Measurements from ENCODE around the gene ZSWIM3.
A peak's percentile ranks its signal among the peaks of the same experiment; 100 is the strongest.
"Not testable (repeated sequence)": the region's sequence is repeated elsewhere in the genome, so short reads cannot be mapped to it uniquely, and the experiment has no call there.

ZSWIM3 gene

GRCh38 chr20:45890985-45891983 is 33.9 kb downstream of the ZSWIM3 start, which contains the start of the genes CTSA and NEURL2:
Gene CTSA, plus strand, starts transcription at chr20:45891335. Its CDS starts 234 bp downstream, at chr20:45891569.
Gene NEURL2, minus strand, starts transcription at chr20:45891208. Its CDS starts 217 bp downstream, at chr20:45890991.
- peak; percentile 74 for DNase-seq

DNA sequence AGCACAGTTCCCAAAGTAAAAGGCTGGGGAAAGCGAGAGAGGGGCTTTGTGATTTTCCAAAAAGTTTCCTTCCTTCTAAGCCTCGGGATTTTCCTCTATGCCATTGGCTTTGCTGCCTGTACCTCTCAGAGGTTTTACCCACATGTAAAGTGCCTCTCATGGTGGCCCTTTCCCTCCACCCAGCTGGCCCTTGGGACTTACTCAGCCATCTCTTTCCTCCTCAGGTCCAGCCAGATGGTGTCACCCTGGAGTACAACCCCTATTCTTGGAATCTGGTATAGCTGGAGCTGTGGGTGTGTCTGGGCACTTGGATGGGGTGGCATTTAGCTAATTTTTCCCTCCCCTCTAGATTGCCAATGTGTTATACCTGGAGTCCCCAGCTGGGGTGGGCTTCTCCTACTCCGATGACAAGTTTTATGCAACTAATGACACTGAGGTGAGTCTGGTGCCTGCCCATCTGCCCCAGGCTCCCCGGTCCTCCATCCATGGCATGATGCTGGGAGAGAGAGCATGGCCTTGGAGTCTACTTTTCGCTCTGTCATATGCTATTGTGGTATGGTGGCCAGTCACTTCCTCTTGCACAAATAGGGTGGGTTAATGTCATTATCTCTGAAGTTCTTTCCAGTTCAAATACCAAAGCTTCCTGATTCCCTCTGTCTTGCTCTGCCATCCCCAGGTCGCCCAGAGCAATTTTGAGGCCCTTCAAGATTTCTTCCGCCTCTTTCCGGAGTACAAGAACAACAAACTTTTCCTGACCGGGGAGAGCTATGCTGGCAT is 34.8 kb downstream of the ZSWIM3 start:
- DNase-seq, result no peak

GRCh38 chr20:45892828-45893500 is 35.5 kb downstream of the ZSWIM3 start:
- no peak for DNase-seq

- no peak for DNase-seq
These were observed 36.4 kb downstream of the ZSWIM3 start for GRCh38 chr20:45893831-45894230.

DNA sequence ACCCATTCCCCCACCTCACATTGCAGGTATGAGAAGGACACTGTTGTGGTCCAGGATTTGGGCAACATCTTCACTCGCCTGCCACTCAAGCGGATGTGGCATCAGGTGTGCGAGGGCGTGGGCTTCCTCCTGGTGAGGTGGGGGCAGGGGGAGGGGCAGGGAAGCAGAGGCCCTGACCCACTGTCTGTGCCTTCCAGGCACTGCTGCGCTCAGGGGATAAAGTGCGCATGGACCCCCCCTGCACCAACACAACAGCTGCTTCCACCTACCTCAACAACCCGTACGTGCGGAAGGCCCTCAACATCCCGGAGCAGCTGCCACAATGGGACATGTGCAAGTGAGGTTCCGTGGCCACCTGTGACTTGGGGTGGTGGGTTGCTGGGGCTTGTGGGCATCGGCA is 37.4 kb downstream of the ZSWIM3 start:
- DNase-seq, result no peak

GRCh38 chr20:45896641-45897161 is 39.3 kb downstream of the ZSWIM3 start:
- no peak for DNase-seq

- DNase-seq, result no peak
These were observed 39.9 kb downstream of the ZSWIM3 start for GRCh38 chr20:45897289-45897688.

- no peak for DNase-seq
These were observed 40.3 kb downstream of the ZSWIM3 start for GRCh38 chr20:45897692-45898091.

- no peak for DNase-seq
These were observed 40.9 kb downstream of the ZSWIM3 start for GRCh38 chr20:45898285-45898684.

DNA sequence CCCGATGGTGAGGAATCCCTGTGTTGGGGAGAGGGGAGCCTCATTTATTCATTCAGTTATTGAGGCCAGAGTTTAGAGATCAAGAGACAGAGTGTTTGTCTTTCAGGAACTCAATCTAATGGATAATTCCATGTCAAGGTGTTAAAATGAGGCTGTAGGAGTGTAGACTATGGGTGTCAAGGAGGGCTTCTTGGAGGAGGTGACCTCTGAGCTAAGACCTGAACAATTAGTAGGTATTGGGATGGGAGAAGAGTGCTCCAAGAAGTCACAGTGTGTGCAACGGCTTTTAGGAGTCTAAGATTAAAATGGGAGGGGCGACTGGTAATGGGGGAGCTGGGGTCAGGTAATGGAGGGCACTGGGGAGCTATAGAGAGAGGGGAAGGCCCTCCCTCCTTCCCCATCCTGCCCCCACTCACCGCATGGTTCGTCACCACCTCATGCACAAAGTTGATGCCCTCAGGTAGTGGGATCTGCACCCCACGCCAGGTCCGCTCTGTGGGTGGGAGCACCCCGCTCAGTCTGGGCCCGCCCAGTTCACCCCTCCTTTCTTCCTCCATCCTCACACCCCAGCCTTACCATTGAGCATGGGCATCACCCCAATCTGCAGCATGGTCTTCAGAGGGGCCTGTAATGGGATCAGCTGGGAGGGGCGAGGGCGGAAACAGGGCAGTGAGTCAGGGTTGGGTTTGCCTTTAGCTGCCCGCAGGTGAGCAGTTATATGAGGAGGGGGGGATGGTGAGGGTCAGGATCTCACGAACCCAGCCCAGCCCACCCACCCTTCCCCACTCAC is 41.8 kb downstream of the ZSWIM3 start:
- DNase-seq, result no peak

DNA sequence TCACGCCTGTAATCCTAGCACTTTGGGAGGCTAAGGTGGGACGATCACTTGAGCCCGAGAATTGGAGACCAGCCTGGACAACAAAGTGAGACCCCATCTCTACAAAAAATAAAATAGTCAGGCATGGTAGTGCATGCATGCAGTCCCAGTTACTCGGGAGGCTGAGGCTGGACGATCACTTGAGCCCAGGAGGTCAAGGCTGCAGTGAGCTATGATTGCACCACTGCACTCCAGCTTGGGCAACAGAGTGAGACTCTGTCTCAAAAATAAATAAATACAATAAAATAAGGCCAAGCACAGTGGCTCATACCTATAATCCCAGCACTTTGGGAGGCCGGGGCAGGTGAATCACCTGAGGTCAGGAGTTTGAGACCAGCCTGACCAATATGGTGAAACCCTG is 43.9 kb downstream of the ZSWIM3 start:
- not testable (repeated sequence) for DNase-seq

DNA sequence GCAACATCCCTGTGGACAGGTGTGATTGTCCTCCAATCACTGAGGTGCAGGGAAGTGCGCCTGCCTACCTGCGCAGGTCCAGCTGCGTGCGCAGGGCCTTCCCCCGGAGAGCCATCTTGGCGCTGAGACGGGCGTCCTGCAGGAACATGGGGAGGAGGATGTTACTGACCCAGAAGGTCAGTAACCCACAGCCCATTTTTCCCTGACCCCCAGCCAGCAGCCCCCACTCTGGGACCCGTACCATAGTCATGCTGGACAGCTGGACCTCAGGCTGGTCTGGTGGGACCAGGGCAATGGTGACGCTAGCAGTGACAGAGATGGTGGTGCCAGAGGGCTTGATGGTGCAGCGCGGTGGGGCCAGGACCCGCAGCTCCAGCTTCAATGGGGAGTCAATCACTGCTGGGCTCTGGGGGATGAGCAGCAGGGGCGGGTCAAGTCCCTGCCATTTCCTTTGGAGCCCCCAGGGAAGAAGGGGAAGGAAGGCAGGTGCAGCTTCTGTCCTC is 44.8 kb downstream of the ZSWIM3 start:
- no peak for DNase-seq

GRCh38 chr20:45904583-45905504 is 47.4 kb downstream of the ZSWIM3 start:
- no peak for DNase-seq

GRCh38 chr20:45905505-45906079 is 48.2 kb downstream of the ZSWIM3 start:
- DNase-seq, result no peak

GRCh38 chr20:45907219-45907948 is 50.0 kb downstream of the ZSWIM3 start:
- DNase-seq, result no peak

GRCh38 chr20:45908084-45908483 is 50.7 kb downstream of the ZSWIM3 start:
- DNase-seq, result no peak

DNA sequence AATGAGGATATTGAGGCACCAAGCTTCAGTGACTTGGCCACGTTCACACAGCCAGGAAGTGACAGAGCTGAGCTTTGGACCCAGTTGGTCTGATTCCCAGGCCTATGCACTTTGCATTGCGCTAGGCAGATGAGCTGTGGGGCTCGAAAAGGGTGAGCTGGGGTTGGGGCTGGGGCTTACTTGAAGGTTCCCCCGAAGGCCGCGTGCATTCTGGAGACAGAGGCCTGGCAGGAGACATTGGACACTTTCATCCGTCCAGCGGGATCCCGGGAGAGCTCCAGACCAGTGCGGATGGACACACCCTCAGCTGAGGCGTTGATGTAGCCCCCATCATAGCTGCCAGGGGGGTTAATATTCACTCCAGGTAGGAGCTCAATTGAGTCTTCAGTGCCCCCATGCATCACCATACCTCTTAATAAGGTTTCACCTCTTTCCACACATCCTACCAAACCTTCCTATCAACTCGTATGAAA is 52.0 kb downstream of the ZSWIM3 start:
- no peak for DNase-seq

GRCh38 chr20:45909817-45910669 is 52.6 kb downstream of the ZSWIM3 start:
- DNase-seq, result no peak
